ENCODE results near the gene AK4.
"Not testable (repeated sequence)": the region's sequence is repeated elsewhere in the genome, so short reads cannot be mapped to it uniquely, and the experiment has no call there.

Gene AK4

DNA sequence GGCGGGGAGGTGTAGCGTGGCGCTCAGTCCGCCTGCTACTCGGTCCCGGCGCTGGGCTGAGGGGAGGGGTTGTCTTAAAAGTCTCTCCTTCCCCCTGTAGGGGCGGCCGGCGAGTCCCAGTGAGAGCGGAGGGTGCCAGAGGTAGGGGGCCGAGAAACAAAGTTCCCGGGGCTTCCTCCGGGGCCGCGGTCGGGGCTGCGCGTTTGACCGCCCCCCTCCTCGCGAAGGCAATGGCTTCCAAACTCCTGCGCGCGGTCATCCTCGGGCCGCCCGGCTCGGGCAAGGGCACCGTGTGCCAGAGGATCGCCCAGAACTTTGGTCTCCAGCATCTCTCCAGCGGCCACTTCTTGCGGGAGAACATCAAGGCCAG, at the start of gene AK4:
Gene AK4 (plus strand): TSS at position 26 of the 370 bp plus-strand sequence. CDS start 205 bp downstream, at position 231.
- not testable (repeated sequence) for DNase-seq (ENCODE audit: low spot score)

DNA sequence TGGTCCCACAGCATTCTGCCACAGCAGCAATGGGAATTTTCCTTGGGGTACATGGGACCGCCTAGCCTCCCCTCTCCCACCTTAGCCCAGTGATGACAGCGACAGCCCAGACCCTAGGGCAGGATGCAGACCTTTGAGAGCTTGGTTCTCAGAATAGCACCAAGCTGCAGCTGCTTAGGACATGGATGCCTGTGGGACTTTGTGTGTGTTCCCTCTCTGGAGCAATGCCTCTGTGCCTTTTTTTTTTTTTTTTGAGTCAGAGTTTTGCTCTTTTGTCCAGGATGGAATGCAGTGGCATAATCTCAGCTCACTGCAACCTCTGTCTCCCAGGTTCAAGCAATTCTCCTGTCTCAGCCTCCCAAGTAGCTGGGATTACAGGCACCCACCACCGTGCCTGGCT, 44.2 kb upstream of the AK4 start:
- DNase-seq (ENCODE audit: low spot score) = no peak

DNA sequence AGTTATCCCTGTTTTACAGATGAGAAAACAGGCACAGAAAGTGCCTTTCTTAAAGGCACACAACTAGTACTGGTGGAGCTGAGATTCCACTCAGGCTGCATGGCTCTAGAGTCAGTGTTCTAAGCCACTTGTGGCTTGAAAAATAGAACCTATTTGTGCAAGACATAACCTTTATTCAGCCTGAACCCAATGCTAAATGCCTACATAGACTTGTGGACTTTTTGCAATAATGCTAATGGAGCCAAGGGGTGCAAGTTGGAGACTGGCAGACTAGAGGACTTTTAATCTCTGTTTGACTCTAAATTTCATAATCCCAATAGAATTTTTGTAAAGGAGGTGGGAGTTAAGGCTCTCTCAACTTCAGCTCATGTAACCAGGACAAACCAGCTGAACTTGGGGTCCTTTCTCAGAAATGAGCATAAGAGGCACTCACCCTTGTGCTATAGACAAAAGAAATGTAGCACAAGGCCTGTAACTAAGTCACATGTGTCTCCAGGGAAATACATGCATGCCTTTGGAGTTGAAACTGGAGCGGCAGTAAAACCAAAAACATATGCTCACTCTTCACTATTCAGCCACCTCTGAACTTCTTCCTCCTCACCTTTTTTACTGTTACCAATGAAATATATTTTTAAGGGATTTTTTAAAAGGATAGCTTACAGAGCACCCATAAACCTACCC, 43.0 kb upstream of the AK4 start:
- DNase-seq (ENCODE audit: low spot score) = no peak

DNA sequence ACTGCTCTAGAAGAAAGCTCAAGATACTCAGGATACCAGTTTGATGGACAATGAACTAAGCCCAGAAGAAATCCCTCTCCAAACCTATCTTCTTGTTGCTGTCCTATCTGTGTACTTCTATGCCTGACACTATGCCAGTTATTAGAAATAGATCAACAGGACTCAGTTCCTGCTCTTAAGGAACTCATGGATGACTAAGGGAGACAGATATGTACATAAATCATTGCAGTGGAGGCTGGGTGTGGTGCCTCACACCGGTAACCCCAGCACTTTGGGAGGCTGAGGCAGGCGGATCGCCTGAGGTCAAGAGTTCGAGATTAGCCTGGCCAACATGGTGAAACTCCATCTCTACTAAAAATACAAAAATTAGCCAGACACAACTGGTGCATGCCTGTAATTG, 42.4 kb upstream of the AK4 start:
- DNase-seq (ENCODE audit: low spot score) = no peak

DNA sequence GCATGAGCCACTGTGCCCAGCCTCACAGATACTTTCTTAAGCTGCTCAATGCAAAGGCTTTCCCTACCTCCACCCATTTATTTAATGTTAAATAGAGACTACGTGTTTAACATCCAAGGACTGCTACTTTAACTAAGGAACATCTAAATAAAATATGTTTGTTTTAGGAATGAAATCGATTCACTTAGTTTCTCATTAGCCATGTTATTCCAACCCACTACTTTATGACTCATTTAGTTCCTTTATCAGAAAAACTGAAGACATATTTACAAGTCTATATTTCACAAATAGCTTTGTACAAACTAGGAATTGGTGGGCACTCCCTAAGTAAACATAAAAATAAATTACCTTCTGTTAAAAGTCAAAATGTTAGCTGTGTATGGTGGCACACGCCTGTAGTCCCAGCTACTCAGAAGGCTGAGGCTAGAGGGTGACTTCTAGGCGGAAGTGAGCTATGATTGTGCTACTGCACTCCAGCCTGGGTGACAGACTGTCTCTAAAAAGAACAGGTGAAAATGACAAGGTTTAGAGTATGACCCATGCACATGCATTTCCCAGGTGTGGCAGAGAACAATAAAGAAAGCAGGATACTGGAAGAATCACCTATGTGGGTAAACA, 39.9 kb upstream of the AK4 start:
- no peak for DNase-seq (ENCODE audit: low spot score)

DNA sequence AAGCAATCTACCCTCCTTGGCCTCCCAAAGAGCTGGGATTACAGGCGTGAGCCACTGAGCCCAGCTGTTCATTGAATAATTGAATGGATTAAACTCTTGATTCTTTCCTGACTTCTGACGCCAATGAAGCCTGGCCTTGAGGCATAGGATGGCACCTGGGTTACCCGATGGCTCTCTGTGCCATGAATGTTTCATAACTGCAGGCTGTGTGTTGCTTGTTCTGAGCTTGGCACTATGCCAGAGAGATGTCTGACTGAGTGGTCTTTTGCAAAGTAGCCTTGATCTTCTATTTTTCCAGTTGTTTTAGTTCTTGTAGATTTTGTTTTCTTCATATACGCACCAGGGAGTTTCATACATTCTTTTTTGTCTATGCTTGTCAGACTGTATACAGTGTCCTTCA, 38.5 kb upstream of the AK4 start:
- DNase-seq (ENCODE audit: low spot score) = no peak

DNA sequence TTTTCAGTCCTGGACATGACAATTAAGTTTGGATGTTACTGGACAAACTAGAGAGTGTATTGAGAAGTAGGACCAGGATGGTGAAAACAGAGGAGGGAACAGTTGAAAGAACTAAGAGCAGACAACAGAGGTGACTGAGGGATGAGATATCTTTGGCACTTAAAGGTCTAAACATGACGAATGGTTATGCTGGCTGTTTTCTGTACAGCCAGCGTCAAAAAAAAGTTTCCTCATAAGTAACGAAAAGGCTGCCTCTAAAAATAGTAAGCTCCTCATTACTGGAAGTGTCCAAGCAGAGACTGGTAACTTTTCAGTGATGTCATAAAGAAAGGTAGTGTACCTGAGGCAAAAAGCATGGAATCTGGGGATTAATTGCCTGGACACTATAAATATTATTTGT, 35.2 kb upstream of the AK4 start:
- DNase-seq (ENCODE audit: low spot score) = no peak

DNA sequence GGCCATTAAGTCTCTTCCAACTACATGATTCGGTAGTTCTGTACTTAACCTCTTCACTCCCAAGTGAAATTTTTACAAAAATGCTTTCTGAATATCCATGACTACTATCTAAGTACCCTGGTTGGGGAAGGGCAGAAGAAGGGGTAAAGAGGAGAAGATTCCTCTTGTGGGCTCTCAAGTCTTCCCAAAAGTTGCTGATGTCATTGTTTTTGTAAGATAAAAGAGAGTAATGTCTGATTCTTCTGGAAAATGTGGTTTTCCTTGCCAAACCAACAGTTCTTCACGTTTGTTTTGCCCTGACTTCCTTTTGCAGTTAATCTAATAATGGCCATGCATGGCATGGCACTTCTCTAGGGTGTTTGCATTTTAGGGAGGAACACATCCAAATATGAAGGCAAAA, 34.7 kb upstream of the AK4 start:
- no peak for DNase-seq (ENCODE audit: low spot score)

DNA sequence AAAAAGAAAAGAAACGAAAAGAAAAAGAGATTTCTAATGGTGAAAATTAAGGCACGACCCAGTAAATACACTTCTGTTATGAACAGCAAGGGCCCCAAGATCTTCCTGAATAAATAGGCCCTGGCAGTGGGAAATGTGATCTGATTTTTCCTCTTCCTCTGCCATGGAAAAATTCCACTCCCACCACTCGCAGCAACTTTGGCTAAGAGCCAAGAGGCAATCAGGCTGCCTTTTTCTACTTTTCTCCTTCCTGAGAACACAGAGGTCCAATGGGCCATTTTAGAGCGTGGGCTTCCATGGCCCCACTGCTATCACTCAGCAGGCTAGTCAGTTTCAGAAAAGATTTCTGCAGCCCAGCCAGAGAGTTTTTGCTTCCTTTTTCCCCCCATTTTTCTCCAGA, 33.7 kb upstream of the AK4 start:
- peak; percentile 43 for DNase-seq (ENCODE audit: low spot score)

DNA sequence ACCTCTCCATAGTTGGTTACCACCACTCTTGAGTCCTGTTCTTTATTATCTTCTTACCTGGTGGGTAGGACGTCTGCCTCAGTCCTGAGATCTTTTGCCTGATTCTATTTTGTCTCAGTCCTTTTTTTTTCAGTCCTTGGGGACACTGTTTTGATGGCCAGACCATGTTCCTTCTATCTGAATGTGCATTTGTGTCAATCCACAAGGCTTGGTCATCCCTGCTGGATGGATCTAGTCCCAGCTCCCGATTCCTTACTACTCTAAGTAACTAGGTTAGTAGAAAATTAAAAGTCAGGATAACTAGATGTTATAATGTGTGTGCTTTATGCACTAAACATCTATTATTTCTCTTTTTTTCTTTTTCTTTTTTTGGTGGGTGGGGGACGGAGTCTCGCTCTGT, 28.1 kb upstream of the AK4 start:
- no peak for DNase-seq (ENCODE audit: low spot score)

DNA sequence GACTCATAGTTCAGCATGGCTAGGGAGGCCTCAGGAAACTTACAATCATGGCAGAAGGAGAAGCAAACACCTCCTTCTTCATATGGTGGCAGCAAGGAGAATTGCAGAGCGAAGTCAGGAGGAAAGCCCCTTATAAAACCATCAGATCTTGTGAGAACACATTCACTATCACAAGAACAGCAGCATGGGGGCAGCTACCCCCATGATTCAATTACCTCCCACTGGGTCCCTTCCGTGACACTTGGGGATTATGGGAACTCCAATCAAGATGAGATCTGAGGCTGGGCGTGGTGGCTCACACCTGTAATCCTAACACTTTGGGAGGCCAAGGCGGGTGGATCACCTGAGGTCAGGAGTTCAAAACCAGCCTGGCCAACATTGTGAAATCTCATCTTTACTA, 18.9 kb upstream of the AK4 start:
- DNase-seq (ENCODE audit: low spot score) = not testable (repeated sequence)

DNA sequence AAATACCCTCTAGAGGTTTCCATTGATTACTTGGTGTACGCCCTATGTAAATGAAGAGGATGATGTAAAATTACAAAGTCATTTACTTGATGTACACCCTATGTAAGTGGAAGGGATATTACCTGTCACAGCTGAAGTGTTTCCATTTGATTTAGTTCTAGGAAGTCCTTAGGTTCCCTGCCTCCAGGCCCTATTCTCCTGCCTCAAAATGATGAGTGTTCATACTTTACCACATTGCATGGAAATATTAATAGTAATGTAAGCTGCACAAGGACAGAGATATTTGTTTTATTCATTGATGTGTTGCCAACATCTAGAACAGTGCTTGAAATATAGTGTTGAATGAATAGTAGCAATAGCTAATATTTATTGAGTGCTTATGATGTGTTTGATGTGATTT, 9.5 kb upstream of the AK4 start:
- no peak for DNase-seq (ENCODE audit: low spot score)

DNA sequence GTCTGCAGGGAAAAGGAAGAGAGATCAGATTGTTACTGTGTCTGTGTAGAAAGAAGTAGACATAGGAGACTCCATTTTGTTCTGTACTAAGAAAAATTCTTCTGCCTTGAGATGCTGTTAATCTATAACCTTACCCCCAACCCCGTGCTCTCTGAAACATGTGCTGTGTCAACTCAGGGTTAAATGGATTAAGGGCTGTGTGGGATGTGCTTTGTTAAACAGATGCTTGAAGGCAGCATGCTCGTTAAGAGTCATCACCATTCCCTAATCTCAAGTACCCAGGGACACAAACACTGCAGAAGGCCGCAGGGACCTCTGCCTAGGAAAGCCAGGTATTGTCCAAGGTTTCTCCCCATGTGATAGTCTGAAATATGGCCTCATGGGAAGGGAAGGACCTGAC, 8.2 kb upstream of the AK4 start:
- not testable (repeated sequence) for DNase-seq (ENCODE audit: low spot score)

DNA sequence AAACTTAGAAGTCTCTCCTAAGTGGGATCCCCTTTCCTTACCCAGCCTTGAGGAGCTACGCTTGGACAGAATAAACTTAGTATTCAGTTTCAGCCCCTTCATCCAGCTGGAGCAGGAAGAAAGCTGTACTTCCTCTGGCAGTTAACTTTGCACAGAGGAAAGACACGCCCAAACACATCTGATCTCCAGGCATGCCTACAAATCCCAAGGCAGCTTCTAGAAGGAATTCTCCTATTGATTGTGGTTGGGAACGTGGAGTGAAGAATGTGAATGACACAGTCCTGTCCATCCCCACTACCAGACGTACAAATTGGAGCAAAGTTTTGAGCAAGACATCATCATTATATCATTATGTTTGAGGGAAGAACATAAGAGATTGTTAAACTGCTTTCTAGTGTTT, 6.6 kb upstream of the AK4 start:
- DNase-seq (ENCODE audit: low spot score) = no peak

DNA sequence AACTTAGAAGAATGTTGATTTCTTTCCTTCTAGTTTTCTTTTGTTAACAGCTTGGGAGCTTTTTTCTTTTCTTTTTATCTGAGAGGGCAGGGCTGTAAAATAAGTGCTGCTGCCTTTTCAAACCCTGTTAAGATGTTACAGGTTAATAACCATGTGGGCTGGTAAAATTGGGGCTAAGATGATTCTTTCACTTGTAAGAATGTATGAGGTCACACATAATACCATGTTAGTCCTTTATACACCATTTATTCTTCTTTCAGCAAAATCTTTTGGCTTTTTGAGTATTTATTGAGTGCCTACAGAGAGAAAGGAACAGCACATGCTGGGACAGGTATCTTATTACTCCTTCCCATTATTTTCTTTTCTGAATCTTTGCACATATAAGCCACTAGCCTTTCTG, 6.1 kb upstream of the AK4 start:
- no peak for DNase-seq (ENCODE audit: low spot score)

DNA sequence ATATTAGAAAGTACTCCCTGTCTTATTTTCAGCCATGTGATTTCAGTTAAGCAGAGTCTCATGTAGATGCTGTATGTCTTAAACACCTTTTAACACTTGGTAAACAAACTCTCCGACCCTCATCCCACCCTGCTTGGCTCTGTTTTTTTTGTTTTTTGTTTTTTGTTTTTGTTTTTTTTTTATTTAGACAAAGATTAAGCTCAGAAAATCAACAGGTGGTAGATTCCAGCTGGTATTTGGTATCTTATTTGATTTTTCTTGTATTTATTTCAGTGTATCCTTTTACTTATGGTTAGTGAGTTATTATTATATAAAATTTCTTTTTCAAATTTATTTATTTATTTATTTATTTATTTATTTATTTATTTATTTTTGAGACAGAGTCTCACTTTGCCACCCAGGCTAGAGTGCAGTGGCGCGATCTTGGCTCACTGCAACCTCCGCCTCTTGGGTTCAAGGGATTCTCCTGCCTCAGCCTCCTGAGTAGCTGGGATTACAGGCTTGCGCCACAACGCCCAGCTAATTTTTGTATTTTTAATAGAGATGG, 4.8 kb upstream of the AK4 start:
- not testable (repeated sequence) for DNase-seq (ENCODE audit: low spot score)

DNA sequence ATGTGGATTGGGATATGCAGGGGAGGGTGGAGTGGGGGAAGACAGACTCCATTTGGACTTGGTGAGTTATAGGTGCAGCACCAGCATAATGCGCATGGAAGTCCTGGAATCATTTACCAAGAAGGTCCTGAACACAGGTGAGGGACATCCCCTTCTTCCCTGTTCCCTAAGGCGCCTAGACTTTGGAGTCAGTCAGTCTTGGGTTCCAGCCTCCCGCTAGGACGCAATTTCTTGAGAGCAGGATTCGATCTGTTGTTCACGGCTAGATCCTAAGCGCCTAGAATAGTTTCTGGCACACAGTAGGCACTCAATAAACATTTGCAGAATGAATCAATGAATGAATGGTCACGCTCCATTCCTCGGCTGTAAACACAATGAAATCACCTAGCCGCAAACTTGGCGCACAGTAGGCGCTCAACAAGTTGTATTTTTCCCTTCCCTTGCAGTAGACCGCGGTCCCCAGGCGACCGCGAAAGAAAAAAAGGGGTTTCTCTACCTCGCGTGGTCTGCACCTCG, 1.0 kb upstream of the AK4 start:
- no peak for DNase-seq (ENCODE audit: low spot score)

DNA sequence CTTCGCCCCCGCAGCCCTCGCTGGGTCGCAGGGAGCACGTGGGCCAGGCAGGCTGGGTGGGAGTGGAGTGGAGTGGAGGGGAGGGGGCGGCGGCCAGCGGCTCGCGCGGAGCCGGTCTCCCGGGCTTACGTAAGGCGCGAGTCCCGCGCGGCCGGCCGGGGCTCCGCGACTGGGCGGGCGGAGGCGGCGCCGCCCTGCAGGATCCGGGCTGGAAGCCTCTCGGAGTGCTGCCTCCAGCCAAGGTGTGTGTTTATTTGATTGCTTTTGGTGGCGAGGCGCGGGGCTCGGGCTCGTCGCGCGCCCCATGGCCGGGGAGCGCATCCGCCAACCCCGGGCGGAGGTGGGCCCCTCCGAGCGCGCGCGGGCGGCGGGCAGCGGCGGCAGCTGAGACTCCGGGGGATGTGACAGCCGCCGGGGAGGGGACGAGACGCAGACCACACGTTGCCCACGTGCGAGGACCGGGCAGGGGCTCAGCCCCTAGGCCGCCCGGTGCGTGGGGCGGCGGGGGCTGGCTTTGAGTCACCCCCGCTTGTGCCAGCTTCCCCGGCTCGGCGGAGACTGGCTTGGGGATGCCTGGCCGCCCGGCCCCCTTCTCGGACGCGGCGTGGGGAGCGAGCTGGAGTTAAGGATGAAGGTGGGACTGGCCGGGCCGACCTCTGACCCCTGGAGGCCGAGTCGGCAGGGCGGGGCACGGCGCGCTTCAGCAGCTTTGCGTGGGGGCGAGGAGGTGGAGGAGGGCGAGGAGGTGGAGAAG, 402 bp upstream of the AK4 start:
- peak; percentile 11 for DNase-seq (ENCODE audit: low spot score)

DNA sequence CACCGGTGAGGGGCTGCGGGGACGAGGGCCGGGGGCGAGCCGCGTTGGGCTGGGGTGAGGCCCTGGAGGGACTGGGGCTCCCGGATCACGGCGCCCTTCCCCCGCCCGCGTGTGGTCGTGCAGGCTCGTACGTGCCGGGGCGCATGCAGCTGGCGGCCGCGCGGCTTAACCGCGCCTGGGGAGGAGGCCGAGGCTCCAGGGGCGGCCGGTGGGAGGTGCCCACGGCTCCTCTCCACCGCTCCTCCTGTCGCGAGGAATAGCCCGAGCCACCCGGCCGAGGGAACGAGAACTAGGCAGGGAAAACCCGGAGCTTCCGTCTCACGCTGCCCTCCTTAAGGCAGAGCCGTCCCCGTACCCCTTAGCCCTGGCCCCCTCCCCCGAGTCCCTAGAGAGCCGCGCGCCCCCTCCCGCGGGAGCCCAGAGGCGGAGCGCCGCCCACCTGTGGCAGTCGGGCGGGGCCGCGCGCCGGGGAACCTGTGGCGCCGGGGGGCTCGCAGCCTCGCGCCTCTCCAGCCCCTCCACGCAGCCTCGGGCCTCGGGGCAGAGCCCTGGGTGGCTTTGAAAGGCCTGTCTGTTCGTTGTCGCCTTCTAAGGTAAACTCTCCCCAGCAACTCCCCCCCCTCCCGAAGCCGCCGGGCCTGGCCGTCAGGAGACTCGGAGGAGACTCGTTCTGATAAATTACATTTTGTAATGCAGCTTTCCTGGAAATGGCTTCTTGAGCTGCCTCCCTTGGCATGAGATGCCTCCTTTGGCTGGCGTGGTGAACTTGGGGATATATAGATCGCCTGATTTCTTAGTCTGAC, 746 bp downstream of the AK4 start:
- DNase-seq (ENCODE audit: low spot score) = peak; percentile 21

DNA sequence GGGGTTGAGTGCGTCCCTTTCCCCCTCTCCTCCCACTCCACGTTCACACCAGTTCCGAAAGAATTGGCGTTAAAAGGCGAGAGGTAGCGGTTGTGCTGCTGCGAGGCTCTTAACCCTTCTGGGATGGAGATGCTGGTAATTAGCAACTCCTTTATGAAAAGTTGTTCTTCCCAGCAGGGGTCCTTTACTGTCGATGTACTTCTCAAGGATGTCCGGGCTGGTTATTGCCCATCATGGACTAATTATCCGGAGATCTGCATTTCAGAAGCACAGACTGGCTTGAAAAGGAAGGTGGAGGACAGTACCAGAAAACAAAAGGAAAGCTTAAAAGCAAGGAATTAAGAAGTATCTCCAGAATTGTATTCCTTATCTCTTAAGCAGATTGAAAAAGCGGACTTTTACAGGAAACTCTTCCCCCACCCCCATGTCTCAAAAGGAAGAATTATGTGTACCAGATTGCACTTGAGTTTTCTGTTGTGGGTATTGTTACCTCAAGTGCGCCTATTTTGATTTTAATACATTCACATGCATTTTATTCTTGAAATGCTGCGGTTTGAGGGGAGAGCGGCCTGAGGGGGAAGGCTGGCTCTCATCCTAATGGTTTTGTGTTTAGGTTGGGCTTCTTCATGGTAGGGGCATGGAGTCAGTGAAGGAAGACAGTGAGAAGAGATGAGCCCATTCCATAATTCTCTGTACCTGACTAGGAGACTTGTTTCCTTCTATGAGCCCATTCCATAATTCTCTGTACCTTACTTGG, 1.5 kb downstream of the AK4 start:
- no peak for DNase-seq (ENCODE audit: low spot score)

DNA sequence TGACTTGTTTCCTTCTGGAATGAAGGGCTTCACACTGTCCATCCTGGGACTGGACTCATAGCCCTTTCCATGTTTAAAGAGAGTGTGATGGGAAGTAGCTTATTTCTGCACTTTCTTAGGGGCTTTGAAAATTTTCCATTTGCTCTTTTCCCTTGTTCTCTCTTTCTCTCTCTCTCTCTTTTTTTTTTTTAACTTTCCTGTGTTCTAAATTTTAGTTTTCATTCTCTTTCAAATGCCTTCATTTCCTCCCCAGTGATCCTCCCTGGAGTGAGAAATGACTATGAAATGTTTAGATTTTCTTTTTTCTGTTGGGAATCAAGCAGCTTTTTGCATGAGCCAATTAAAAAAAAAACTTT, 2.1 kb downstream of the AK4 start:
- DNase-seq (ENCODE audit: low spot score) = no peak

All from Ammon's horn (tissue), 1 donor.